Testis (tissue), 2 donors: ENCODE data around the gene CHST5.

Experiments
- POLR2A ChIP-seq: fragments of 450-650 bp; IDR thresholded peaks from one replicate; pipeline ENCODE4 v1.6.1; 2017; ENCODE audit warnings: antibody characterized with exemption, mild to moderate bottlenecking, moderate library complexity
- TF ChIP-seq, protein P1 (sequence below), 3 experiments: fragments of 450-650 bp in 2 of 3; fragments of 200-600 bp in 1 of 3; sonication (generic) in 1 of 3; IDR thresholded peaks; one replicate each; pipeline ENCODE4 v1.5.1; 2016 to 2019; ENCODE audit warnings: antibody characterized with exemption in 3 of 3, mild to moderate bottlenecking in 2 of 3, moderate library complexity in 1 of 3

DNA sequence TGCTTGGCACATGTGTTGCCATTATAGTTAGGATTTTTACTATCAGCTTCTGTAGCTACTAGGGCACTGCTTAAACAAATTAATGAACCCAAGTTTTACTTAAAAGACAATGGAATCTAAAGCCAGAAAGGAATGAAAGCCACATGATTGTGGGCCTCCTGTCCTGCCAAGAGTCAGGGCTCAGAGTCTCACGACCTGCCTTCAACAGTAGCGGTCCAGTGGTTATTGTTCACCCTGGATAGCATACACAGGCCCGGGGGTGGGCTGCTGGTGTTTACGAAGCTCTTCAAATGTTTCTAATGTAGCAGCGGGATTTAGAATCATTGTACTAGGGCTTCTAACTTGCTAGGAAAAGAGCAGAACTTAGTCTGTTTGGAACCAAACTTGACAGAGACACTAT is 38.0 kb upstream of the CHST5 start:
- TF ChIP-seq, protein P1, sequence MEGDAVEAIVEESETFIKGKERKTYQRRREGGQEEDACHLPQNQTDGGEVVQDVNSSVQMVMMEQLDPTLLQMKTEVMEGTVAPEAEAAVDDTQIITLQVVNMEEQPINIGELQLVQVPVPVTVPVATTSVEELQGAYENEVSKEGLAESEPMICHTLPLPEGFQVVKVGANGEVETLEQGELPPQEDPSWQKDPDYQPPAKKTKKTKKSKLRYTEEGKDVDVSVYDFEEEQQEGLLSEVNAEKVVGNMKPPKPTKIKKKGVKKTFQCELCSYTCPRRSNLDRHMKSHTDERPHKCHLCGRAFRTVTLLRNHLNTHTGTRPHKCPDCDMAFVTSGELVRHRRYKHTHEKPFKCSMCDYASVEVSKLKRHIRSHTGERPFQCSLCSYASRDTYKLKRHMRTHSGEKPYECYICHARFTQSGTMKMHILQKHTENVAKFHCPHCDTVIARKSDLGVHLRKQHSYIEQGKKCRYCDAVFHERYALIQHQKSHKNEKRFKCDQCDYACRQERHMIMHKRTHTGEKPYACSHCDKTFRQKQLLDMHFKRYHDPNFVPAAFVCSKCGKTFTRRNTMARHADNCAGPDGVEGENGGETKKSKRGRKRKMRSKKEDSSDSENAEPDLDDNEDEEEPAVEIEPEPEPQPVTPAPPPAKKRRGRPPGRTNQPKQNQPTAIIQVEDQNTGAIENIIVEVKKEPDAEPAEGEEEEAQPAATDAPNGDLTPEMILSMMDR (IDR thresholded peaks at IDR 0.05), result no peak
- TF ChIP-seq POLR2A, result no peak
